OCI-LY3 (cell line): ENCODE measurements around the gene BHLHE23.

ENCODE experiments used
- H2AFZ ChIP-seq: fragments of 200-600, 300-600 bp; shearing (Covaris generic); 2 replicates; pipeline ENCODE4 v1.6.0; 2014; ENCODE audit warnings: antibody characterized with exemption, low read depth, low read length
- H3K27ac ChIP-seq: fragments of 200-600, 300-600 bp; sonication (generic); 2 replicates; pipeline ENCODE4 v1.5.1; 2014; ENCODE audit warnings: mild to moderate bottlenecking, low read length, moderate library complexity, mixed read lengths
- H3K27me3 ChIP-seq: fragments of 200-600, 300-600 bp; sonication (generic); 2 replicates; pipeline ENCODE4 v1.6.1; 2014; ENCODE audit warnings: low read depth, low read length, mixed read lengths
- H3K36me3 ChIP-seq: fragments of 200-600, 300-600 bp; sonication (generic); replicated peaks from 2 replicates; pipeline ENCODE3; 2014; ENCODE audit warnings: low read depth, low read length, mixed read lengths
- H3K4me1 ChIP-seq: fragments of 300-600, 200-600 bp; sonication (generic); 2 replicates; pipeline ENCODE4 v1.6.1; 2014; ENCODE audit warnings: low read length, mixed read lengths
- H3K4me2 ChIP-seq: fragments of 200-600, 300-600 bp; sonication (generic); 2 replicates; pipeline ENCODE4 v1.6.1; 2014; ENCODE audit warnings: low read length, mixed read lengths
- H3K4me3 ChIP-seq: fragments of 300-600, 200-600 bp; sonication (generic); 2 replicates; pipeline ENCODE4 v1.5.1; 2014; ENCODE audit warnings: antibody characterized with exemption, mild to moderate bottlenecking, low read length, moderate library complexity
- H3K79me2 ChIP-seq: fragments of 300-600, 200-600 bp; shearing (Covaris generic); 2 replicates; pipeline ENCODE4 v1.6.1; 2014; ENCODE audit warnings: mild to moderate bottlenecking, low read length, mixed read lengths
- H3K9ac ChIP-seq: fragments of 300-600, 200-600 bp; shearing (Covaris generic); 2 replicates; pipeline ENCODE4 v1.6.0; 2014; ENCODE audit warnings: mild to moderate bottlenecking, low read length, moderate library complexity
- H3K9me3 ChIP-seq: fragments of 200-600, 300-600 bp; shearing (Covaris generic); 2 replicates; pipeline ENCODE4 v1.6.1; 2014; ENCODE audit warnings: low read length, mixed read lengths; ENCODE audit not compliant: insufficient read depth
- H4K20me1 ChIP-seq: fragments of 200-600, 300-600 bp; sonication (generic); 2 replicates; pipeline ENCODE4 v1.6.1; 2016; ENCODE audit warnings: low read length, mixed read lengths; ENCODE audit not compliant: insufficient read depth
- CTCF ChIP-seq: fragments of 200-600, 300-600 bp; sonication (generic); IDR thresholded peaks from 2 replicates; pipeline ENCODE4 v1.5.1; 2014; ENCODE audit warnings: antibody characterized with exemption, low read length, low read depth
- EZH2phosphoT487 ChIP-seq: fragments of 200-600 bp; shearing (Covaris generic); IDR thresholded peaks from 2 replicates; pipeline ENCODE4 v1.6.1; 2018; ENCODE audit warnings: antibody characterized with exemption, mixed run types, low read depth

The BHLHE23 gene

DNA sequence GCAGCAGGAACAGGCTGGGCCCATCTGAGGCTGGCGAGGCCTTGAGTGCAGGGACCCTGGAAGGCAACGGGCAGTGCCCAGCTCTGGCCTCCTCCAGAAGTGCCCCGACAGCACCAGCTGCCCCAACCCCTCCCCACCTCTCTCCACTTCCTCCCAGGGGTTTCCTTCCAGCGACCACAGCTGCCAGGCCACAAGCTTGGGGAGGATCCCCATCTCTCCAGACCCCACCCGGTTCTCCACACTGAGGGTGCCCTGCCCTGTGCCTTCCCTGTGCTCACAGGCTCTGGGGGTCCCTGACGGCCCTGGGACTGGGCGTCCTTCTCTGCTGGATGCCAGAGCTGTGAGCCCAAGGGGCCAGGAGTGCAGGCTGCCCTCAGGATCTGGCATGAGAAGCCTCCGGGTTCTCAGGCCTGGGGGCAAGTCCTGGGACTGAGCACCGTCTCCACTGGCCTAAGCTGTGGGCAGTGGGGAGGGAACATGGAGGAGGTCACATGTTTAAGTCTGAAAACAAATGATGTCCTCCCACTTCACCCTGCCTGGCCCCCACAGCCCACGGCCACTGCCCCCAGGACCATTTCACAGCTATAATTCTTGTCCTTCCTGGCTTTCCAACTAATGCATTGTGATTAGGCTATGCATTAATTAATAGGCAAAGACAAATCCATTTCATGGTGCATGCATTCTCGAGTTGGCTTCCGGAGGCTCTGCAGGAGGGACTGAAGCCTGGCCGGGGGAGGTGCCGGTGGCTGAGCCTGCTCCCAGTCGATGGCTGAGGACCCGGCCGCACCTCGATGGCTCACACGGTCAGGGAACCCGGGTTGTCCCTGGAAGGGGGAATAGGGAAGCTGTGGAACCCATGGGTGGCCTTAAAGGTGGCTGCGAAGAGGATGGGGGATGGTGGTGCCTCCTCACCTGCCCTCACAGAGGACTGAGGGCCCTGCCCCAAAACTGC, 24.4 kb downstream of the BHLHE23 start:
- no peak overlapping the region for H3K9ac ChIP-seq
- peaks cover 23% of the 10 kb centered on the region for H3K4me1 ChIP-seq
- H3K27me3 ChIP-seq = peaks cover 28% of the 10 kb centered on the region
- no peaks in the 10 kb centered on the region for H3K36me3 ChIP-seq
- H3K79me2 ChIP-seq = no peaks in the 10 kb centered on the region
- no peaks in the 10 kb centered on the region for H3K9me3 ChIP-seq
- H3K4me2 ChIP-seq = no peak overlapping the region
- no peak overlapping the region for H3K27ac ChIP-seq
- no peak overlapping the region for H3K4me3 ChIP-seq
- no peaks in the 10 kb centered on the region for H4K20me1 ChIP-seq
- TF ChIP-seq EZH2phosphoT487 = no peak
- H2AFZ ChIP-seq = no peak overlapping the region

- peaks cover 32% of the 10 kb centered on the region for H3K4me1 ChIP-seq
- H3K27ac ChIP-seq = no peak overlapping the region
- no peaks in the 10 kb centered on the region for H3K9me3 ChIP-seq
- no peaks in the 10 kb centered on the region for H3K79me2 ChIP-seq
- H4K20me1 ChIP-seq = no peaks in the 10 kb centered on the region
- no peak overlapping the region for H3K4me2 ChIP-seq
- H3K27me3 ChIP-seq = peaks cover 28% of the 10 kb centered on the region
- no peak overlapping the region for H2AFZ ChIP-seq
- TF ChIP-seq EZH2phosphoT487 = no peak
- no peak for TF ChIP-seq CTCF
- H3K9ac ChIP-seq = no peak overlapping the region
- H3K36me3 ChIP-seq = no peaks in the 10 kb centered on the region
- no peak overlapping the region for H3K4me3 ChIP-seq
Observed at GRCh38 chr20:62980970-62981369, 25.8 kb downstream of the BHLHE23 start.

DNA sequence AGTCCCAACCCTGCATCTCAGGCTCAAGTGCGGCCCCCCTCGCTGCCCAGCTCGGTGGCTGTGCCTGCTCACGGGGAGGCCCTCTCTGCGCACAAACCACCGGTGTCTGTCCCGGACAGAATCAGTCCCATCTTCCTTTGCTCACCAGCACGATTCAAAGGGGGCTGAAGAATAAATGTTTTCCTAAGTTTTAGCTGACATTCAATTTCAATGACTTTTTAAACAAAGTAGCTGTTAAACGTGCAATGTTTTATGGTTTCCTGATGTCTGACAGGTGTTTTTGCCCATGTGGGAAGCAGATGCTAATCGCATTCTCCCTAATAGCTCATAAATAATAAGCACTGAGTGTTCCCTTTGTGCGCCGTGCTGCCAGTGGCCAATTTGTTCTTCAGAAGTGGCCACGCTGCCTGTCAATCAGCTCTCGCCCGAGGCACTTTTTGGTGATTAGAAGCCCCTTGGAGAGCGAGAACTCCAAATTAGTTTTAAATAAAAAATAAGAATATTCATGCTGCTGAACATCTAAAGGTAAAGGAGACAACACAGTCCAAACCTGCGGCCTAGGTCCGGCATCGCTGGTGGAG, 26.3 kb downstream of the BHLHE23 start:
- Histone ChIP-seq H3K4me3 (no peak overlapping the region), H3K9me3 (no peaks in the 10 kb centered on the region), H2AFZ (no peak overlapping the region), H3K27ac (no peak overlapping the region), H3K4me1 (peaks cover 32% of the 10 kb centered on the region), H4K20me1 (no peaks in the 10 kb centered on the region), H3K9ac (no peak overlapping the region), H3K79me2 (no peaks in the 10 kb centered on the region), H3K36me3 (no peaks in the 10 kb centered on the region), H3K4me2 (no peak overlapping the region), H3K27me3 (peaks cover 26% of the 10 kb centered on the region)
- TF ChIP-seq EZH2phosphoT487 (no peak), CTCF (no peak)

GRCh38 chr20:62979876-62980373, 26.8 kb downstream of the BHLHE23 start:
- H3K79me2 ChIP-seq = no peaks in the 10 kb centered on the region
- TF ChIP-seq EZH2phosphoT487 (no peak), CTCF (no peak)
- no peaks in the 10 kb centered on the region for H4K20me1 ChIP-seq
- peaks cover 25% of the 10 kb centered on the region for H3K27me3 ChIP-seq
- peaks cover 32% of the 10 kb centered on the region for H3K4me1 ChIP-seq
- H3K9ac ChIP-seq = no peak overlapping the region
- no peak overlapping the region for H3K27ac ChIP-seq
- H3K4me3 ChIP-seq = no peak overlapping the region
- no peak overlapping the region for H2AFZ ChIP-seq
- H3K9me3 ChIP-seq = no peaks in the 10 kb centered on the region
- no peaks in the 10 kb centered on the region for H3K36me3 ChIP-seq
- no peak overlapping the region for H3K4me2 ChIP-seq
